Esophagus muscularis mucosa (tissue), 4 donors: ENCODE data around the gene TARP. TPM values are rescaled to one million over a fixed set of nuclear protein-coding genes. Genes with fewer than 3 reads are reported as not detected.

Experiments used
- DNase-seq: peaks from one replicate; pipeline ENCODE4 v3.0.0-alpha.2; 2017; ENCODE audit errors: extremely low spot score
- H3K27ac ChIP-seq, 4 donors: fragments of 200-600 bp; sonication (generic); replicated peaks in 1 of 4; 1 replicate in 3 of 4; 2 replicates in 1 of 4; pipeline ENCODE4 v1.5.1; 2016 to 2019; ENCODE audit warnings: mild to moderate bottlenecking in 1 of 4
- H3K27me3 ChIP-seq, 4 donors: fragments of 200-600 bp; sonication (generic); one replicate each; pipeline versions ENCODE4 v1.5.1 to v1.6.0; 2016 to 2019
- H3K36me3 ChIP-seq, 4 donors: fragments of 200-600 bp; sonication (generic); one replicate each; pipeline ENCODE4 v1.5.1; 2016 to 2019
- H3K4me1 ChIP-seq, 4 donors: fragments of 200-600 bp; sonication (generic); one replicate each; pipeline ENCODE4 v1.5.1; 2016 to 2019
- H3K4me3 ChIP-seq, 4 donors: fragments of 200-600 bp; sonication (generic); 1 replicate in 2 of 4; 2 replicates in 2 of 4; pipeline ENCODE4 v1.5.1; 2016 to 2019; ENCODE audit warnings: mild to moderate bottlenecking in 4 of 4, moderate library complexity in 1 of 4
- H3K9me3 ChIP-seq, 4 donors: fragments of 200-600 bp; sonication (generic); 1 replicate in 3 of 4; 2 replicates in 1 of 4; pipeline ENCODE4 v1.5.1; 2016 to 2019
- POLR2A ChIP-seq: fragments of 450-650 bp; IDR thresholded peaks from one replicate; pipeline ENCODE4 v1.6.1; 2017; ENCODE audit warnings: antibody characterized with exemption, moderate library complexity, mild to moderate bottlenecking, low read depth
- POLR2AphosphoS5 ChIP-seq, 2 donors: sonication (generic); formaldehyde crosslinking; IDR thresholded peaks; one replicate each; pipeline ENCODE4 v1.6.1; 2017; ENCODE audit warnings: antibody characterized with exemption in 2 of 2
- WGBS: methylation state at CpG from one replicate; pipeline ENCODE4 v1.1.5; 2018; 5-methylcytosine and 5-hydroxymethylcytosine counted together
- intact Hi-C: fragments of 100-400 bp; cut with DNase I; formaldehyde crosslinking; loops from one replicate; pipeline ENCODE4 v1.15.1; 2023
- small RNA-seq, 3 donors: library from RNA; depleted of rRNA; stranded (forward); fragments of <200 nt; gene quantifications; one replicate each; pipeline ENCODE3, GENCODE V24; 2016
- total RNA-seq, 4 donors: library from RNA; depleted of rRNA; stranded (reverse); fragments of >200 nt; gene quantifications; one replicate each; pipeline versions ENCODE4 v1.1.0 to v1.2.1, GENCODE V29; 2016

TARP gene

DNA sequence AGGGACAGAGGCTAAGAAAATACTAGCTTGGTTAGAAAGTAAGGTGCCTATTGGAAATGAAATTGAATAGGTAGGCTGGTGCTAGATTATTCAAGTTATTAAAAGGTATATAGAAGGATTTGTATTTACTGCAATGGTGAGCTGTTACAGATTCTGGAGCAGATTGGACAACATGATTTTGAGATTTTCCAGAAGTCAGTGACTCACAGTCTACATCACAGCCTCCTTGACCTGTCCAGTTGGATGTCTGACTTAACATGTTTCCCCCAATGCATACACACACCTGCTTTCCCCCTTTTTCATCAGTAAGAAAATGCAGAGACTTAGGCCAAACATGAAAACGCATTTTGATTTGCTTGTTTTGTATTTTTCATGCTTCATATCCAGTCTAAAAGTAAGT, 62.0 kb downstream of the TARP start:
- Histone ChIP-seq H3K4me3 (no peak overlapping the region), H3K27me3 (no peaks in the 10 kb centered on the region), H3K4me1 (peaks cover 15 to 50% (median 42%) of the 10 kb centered on the region in 4 donors), H3K27ac (peak overlapping the region; percentile 41 to 61 (median 46)), H3K36me3 (peaks cover 6 to 26% (median 16%) of the 10 kb centered on the region in 4 donors), H3K9me3 (no peaks in the 10 kb centered on the region)
- 86% methylated on average over 1 of the region's 1 CpG for WGBS
- intact Hi-C loops, result no loop called here
- no peak for TF ChIP-seq POLR2A
- TF ChIP-seq POLR2AphosphoS5 (IDR thresholded peaks at IDR 0.05), result peak in 1 of 2 donors; percentile 19
- no peak for DNase-seq

Small RNA genes within 50 kb of the gene (small RNA-seq; reads per million reads assigned to genes)
- gene TRGJ1 (0 reads per million in 3 donors), gene TRGJ2 (0 reads per million in 3 donors), gene TRGJP (0 reads per million in 3 donors), gene TRGJP1 (0 reads per million in 3 donors), gene TRGJP2 (0 reads per million in 3 donors), gene TRGVA (0 reads per million in 3 donors)

Other genes with a start within 250 kb of the TARP start
- 10 to 100 TPM; 29.2 to 56.1 (median 48.4) TPM for gene STARD3NL, start 95.4 kb downstream of the TARP start, total RNA-seq